HFF-Myc (cell line): ENCODE data around the gene MPV17.

Experiments
- DNase-seq: peaks from one replicate; pipeline ENCODE4 v3.0.0-alpha.2; 2011; ENCODE audit warnings: low read depth; ENCODE audit errors: extremely low read depth
- H3K4me3 ChIP-seq: replicated peaks from 2 replicates; pipeline ENCODE4 v1.5.1; 2011; ENCODE audit warnings: low read depth, mild to moderate bottlenecking, control low read depth, low read length
- CTCF ChIP-seq: IDR thresholded peaks from 2 replicates; pipeline ENCODE4 v1.5.1; 2012; ENCODE audit warnings: mild to moderate bottlenecking, low read depth, low read length, control low read depth; ENCODE audit errors: missing control alignments

MPV17 gene

DNA sequence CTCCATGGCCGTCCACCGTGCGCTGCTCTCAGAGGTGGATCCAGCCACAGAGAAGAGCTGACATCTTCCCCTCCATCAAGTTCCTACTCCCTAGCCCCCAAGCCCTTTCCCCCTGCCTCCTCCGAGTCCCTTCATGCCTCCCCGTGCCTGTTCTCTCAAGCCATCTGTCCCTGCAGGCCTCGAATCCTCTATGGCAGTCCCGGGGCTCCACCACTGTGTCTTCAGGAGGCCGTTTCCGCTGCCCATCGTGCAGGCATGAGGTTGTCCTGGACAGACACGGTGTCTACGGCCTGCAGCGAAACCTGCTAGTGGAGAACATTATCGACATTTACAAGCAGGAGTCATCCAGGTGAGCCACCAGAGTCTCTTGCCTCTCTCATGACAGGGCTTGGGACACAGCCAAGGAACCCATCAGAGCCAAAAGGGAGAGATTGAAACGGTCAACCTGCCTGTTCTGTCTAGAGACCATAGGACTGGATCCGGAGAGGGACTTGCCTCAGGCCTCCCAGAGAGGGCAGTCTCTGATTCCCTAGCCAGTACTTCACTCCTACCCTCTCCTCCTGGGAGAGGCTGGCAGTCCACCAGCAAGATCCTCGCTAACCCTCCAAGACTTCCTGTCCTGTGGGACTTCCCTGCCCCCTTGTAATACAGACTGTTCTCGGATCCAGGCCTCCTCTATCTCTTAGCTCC lies 24.4 kb downstream of the MPV17 start:
- no peak for TF ChIP-seq CTCF
- no peak for DNase-seq
- H3K4me3 ChIP-seq, result no peak overlapping the region

DNA sequence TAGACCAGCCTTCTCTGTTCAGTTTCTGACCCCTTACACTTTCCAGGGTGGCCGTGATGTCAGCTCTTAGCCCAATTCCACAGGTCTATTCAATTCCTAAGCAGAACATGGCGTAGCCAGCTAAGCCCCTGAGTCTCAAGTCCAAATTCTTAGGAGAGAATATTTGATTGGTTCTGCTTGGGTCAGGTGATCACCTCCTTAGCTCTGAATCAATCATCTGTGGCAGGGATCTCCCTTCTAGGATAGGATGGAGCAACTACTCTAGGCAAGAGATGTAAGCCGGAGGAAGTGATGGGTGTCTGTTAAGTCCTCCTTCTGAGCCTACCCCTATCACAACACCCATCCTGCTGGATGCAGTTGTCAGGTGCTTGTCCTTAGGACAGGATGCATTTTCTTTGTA lies 25.7 kb downstream of the MPV17 start:
- DNase-seq, result no peak
- H3K4me3 ChIP-seq, result no peak overlapping the region
- TF ChIP-seq CTCF, result no peak

GRCh38 chr2:27296481-27296880 lies 26.4 kb downstream of the MPV17 start:
- no peak for DNase-seq
- H3K4me3 ChIP-seq, result no peak overlapping the region
- TF ChIP-seq CTCF, result no peak

GRCh38 chr2:27294928-27295327 lies 28.0 kb downstream of the MPV17 start:
- H3K4me3 ChIP-seq, result no peak overlapping the region
- no peak for TF ChIP-seq CTCF
- DNase-seq, result no peak

- H3K4me3 ChIP-seq, result no peak overlapping the region
- no peak for DNase-seq
These were observed 31.0 kb downstream of the MPV17 start for GRCh38 chr2:27291865-27292264.

GRCh38 chr2:27290549-27290948 lies 32.3 kb downstream of the MPV17 start:
- no peak for DNase-seq
- no peak for TF ChIP-seq CTCF
- no peak overlapping the region for H3K4me3 ChIP-seq

More at GRCh38 chr2:27291865-27292264, 31.0 kb downstream of the MPV17 start:
- peak; percentile 11 for TF ChIP-seq CTCF

GRCh38 chr2:27288610-27289009 lies 34.3 kb downstream of the MPV17 start:
- TF ChIP-seq CTCF, result no peak
- H3K4me3 ChIP-seq, result no peak overlapping the region
- no peak for DNase-seq
